HepG2 (cell line): Measurements from ENCODE around the gene BRAF. TPM values are rescaled to one million over a fixed set of nuclear protein-coding genes. Genes with fewer than 3 reads are reported as not detected.

Experiments used
- BCL6 ChIP-seq: IDR thresholded peaks from 2 replicates; pipeline ENCODE4 v1.6.1; 2016; ENCODE audit warnings: missing genetic modification reagents, missing compliant biosample characterization
- DR1 ChIP-seq: sonication (generic); formaldehyde crosslinking; IDR thresholded peaks from 2 replicates; pipeline ENCODE4 v1.8.0; 2021; ENCODE audit warnings: mild to moderate bottlenecking, missing genetic modification reagents, inconsistent platforms
- ERF ChIP-seq: IDR thresholded peaks from 2 replicates; pipeline ENCODE4 v1.6.1; 2018; ENCODE audit warnings: missing biosample characterization, missing genetic modification reagents
- FOSL1 ChIP-seq: sonication (generic); formaldehyde crosslinking; IDR thresholded peaks from 2 replicates; pipeline ENCODE4 v1.9.0; 2021; ENCODE audit warnings: missing genetic modification reagents, borderline replicate concordance
- HOXA3 ChIP-seq: sonication (generic); formaldehyde crosslinking; IDR thresholded peaks from 2 replicates; pipeline ENCODE4 v1.5.0; 2020; ENCODE audit warnings: missing genetic modification reagents
- HOXD1 ChIP-seq: sonication (generic); formaldehyde crosslinking; IDR thresholded peaks from 2 replicates; pipeline ENCODE4 v1.5.0; 2020; ENCODE audit warnings: missing genetic modification reagents
- KDM4B ChIP-seq: sonication (generic); formaldehyde crosslinking; IDR thresholded peaks from 2 replicates; pipeline ENCODE4 v1.4.0; 2020; ENCODE audit warnings: missing genetic modification reagents
- RARA ChIP-seq: IDR thresholded peaks from 2 replicates; pipeline ENCODE4 v1.6.1; 2016; ENCODE audit warnings: missing genetic modification reagents, missing compliant biosample characterization
- RELA ChIP-seq: sonication (generic); formaldehyde crosslinking; IDR thresholded peaks from 2 replicates; pipeline ENCODE4 v1.4.0; 2020; ENCODE audit warnings: missing genetic modification reagents
- RERE ChIP-seq: IDR thresholded peaks from 2 replicates; pipeline ENCODE4 v1.6.1; 2016; ENCODE audit warnings: low read depth, missing genetic modification reagents, missing compliant biosample characterization
- RFX5 ChIP-seq: IDR thresholded peaks from 2 replicates; pipeline ENCODE4 v1.6.1; 2011; ENCODE audit warnings: low read depth, low read length, improper control_type of control experiment
- SUZ12 ChIP-seq: fragments of 150-350 bp; IDR thresholded peaks from 2 replicates; pipeline ENCODE4 v1.6.1; 2014; ENCODE audit warnings: low read depth, low read length
- TOE1 ChIP-seq: sonication (generic); formaldehyde crosslinking; IDR thresholded peaks from 2 replicates; pipeline ENCODE4 v1.4.0; 2020; ENCODE audit warnings: mild to moderate bottlenecking, missing genetic modification reagents
- ZBTB37 ChIP-seq: sonication (generic); formaldehyde crosslinking; IDR thresholded peaks from 2 replicates; pipeline ENCODE4 v1.4.0; 2020; ENCODE audit warnings: mild to moderate bottlenecking, missing genetic modification reagents
- ZFP1 ChIP-seq: IDR thresholded peaks from 2 replicates; pipeline ENCODE4 v1.6.1; 2016
- ZNF234 ChIP-seq: sonication (generic); formaldehyde crosslinking; conservative IDR thresholded peaks from 2 replicates; pipeline ENCODE4 v1.5.1; 2020; ENCODE audit warnings: mild to moderate bottlenecking, missing genetic modification reagents
- ZNF317 ChIP-seq: sonication (generic); formaldehyde crosslinking; IDR thresholded peaks from 2 replicates; pipeline ENCODE4 v1.5.0; 2020; ENCODE audit warnings: mild to moderate bottlenecking, missing genetic modification reagents
- ZSCAN30 ChIP-seq: sonication (generic); formaldehyde crosslinking; IDR thresholded peaks from 2 replicates; pipeline ENCODE4 v1.5.0; 2020; ENCODE audit warnings: mild to moderate bottlenecking, missing genetic modification reagents
- polyA plus RNA-seq, 8 experiments: library from polyadenylated mRNA; depleted of rRNA in 3 of 8; stranded (reverse) in 7 of 8; unstranded in 1 of 8; fragments of >200 nt; fragmentation: Illumina TruSeq in 4 of 8; extraction: Trizol in 4 of 8; gene quantifications; 2 replicates each; pipeline versions ENCODE4 v1.2.1 to v1.2.3, GENCODE V29; 2011 to 2016; ENCODE audit warnings: low read depth in 4 of 8, missing spikeins in 1 of 8, mixed read lengths in 1 of 8; ENCODE audit not compliant: insufficient read depth in 1 of 8
- total RNA-seq, 5 experiments: library from RNA; depleted of rRNA; stranded (reverse); fragments of >200 nt; fragmentation: Illumina TruSeq; extraction: Trizol; gene quantifications; 2 replicates each; pipeline ENCODE4 v1.2.3, GENCODE V29; 2016; ENCODE audit warnings: low read depth in 1 of 5
- TF ChIP-seq, protein P1 (sequence below): sonication (generic); formaldehyde crosslinking; IDR thresholded peaks from 2 replicates; pipeline ENCODE4 v1.8.1; 2023; ENCODE audit warnings: missing genetic modification reagents, inconsistent platforms, borderline replicate concordance
- TF ChIP-seq, protein P2 (sequence below): sonication (generic); formaldehyde crosslinking; IDR thresholded peaks from 2 replicates; pipeline ENCODE4 v1.8.0; 2022; ENCODE audit warnings: missing genetic modification reagents, low read depth, mild to moderate bottlenecking, borderline replicate concordance
- TF ChIP-seq, protein P3 (sequence below), 2 experiments: sonication (generic) in 1 of 2; formaldehyde crosslinking in 1 of 2; IDR thresholded peaks; 2 replicates each; pipeline versions ENCODE4 v1.4.0 to v1.6.1; 2018 to 2020; ENCODE audit warnings: missing genetic modification reagents in 2 of 2, borderline replicate concordance in 1 of 2, low read depth in 1 of 2, mild to moderate bottlenecking in 1 of 2, missing biosample characterization in 1 of 2

BRAF gene
- total and polyA plus RNA-seq, 2 of the 13 experiments (the other 11 are each of a cell fraction or from before 2014, with no cell fraction given), result 12.5 to 13.4 TPM

DNA sequence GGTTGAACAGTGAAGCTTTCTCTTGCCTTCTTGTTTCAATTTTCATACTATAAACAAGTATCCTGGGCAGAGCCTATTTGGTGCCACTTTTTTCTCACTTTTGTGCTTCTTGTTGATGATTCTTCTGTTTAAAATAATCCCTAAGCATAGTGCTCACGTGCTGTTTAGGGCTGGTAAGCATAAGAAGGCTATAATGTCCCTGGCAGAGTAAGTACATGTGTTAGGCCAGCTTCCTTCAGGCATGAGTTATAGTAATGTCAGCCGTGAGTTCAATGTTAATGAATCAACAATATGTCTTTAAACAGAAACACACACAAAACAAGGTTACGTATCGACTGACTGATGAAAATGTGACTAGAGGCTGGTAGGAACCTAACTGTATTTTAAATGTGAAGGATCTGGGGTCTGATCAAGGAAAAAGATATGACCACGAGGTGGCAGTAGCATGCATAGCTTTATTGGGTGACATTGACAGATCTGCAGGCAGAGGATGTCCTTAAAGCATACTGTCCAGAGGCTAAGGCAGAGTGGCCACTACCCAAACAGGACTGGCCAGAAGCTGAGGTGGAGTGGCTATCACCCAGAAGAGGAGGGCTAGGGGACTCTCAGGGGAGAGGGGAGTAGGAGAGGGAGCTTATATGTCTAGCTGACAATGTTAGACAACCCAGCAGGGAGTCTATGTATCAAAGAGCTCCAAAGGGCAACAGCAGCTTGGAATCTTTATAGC, 113.7 kb downstream of the BRAF start (continued):
- TF ChIP-seq HOXD1 (CRISPR knock-in tag) (0 out of 2 replicates have a peak, but pooled peaks have one; percentile 14), ZSCAN30 (CRISPR knock-in tag) (no peak), HOXA3 (CRISPR knock-in tag) (no peak), KDM4B (CRISPR knock-in tag) (no peak), SUZ12 (no peak), RELA (CRISPR knock-in tag) (no peak), ZFP1 (CRISPR knock-in tag) (no peak), FOSL1 (CRISPR knock-in tag) (no peak), RFX5 (no peak), DR1 (CRISPR knock-in tag) (no peak), ZBTB37 (CRISPR knock-in tag) (no peak), RERE (CRISPR knock-in tag) (no peak), BCL6 (CRISPR knock-in tag) (no peak), TOE1 (no peak), ZNF317 (CRISPR knock-in tag) (0 out of 2 replicates have a peak, but pooled peaks have one; percentile 12), ERF (0 out of 2 replicates have a peak, but pooled peaks have one; percentile 52), RARA (no peak), ZNF234 (CRISPR knock-in tag) (no peak)
- TF ChIP-seq, protein P1, sequence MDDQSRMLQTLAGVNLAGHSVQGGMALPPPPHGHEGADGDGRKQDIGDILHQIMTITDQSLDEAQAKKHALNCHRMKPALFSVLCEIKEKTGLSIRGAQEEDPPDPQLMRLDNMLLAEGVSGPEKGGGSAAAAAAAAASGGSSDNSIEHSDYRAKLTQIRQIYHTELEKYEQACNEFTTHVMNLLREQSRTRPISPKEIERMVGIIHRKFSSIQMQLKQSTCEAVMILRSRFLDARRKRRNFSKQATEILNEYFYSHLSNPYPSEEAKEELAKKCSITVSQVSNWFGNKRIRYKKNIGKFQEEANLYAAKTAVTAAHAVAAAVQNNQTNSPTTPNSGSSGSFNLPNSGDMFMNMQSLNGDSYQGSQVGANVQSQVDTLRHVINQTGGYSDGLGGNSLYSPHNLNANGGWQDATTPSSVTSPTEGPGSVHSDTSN (CRISPR knock-in tag), result no peak
- TF ChIP-seq, protein P2, sequence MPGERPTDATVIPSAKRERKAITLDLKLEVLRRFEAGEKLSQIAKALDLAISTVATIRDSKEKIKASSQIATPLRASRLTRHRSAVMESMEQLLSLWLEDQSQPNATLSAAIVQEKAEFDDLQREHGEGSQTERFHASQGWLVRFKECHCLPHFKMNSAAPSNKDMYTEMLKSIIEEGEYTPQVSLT (CRISPR knock-in tag), result no peak
- TF ChIP-seq, protein P3, sequence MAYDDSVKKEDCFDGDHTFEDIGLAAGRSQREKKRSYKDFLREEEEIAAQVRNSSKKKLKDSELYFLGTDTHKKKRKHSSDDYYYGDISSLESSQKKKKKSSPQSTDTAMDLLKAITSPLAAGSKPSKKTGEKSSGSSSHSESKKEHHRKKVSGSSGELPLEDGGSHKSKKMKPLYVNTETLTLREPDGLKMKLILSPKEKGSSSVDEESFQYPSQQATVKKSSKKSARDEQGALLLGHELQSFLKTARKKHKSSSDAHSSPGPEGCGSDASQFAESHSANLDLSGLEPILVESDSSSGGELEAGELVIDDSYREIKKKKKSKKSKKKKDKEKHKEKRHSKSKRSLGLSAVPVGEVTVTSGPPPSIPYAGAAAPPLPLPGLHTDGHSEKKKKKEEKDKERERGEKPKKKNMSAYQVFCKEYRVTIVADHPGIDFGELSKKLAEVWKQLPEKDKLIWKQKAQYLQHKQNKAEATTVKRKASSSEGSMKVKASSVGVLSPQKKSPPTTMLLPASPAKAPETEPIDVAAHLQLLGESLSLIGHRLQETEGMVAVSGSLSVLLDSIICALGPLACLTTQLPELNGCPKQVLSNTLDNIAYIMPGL (CRISPR knock-in tag; IDR thresholded peaks at IDR 0.05; ENCODE audit: borderline replicate concordance in 1 of 2, low read depth in 1 of 2), result no peak
